Cardiac muscle cell (in vitro differentiated cells and primary cell): ENCODE results near the gene TBC1D3D. TPM values are rescaled to one million over a fixed set of nuclear protein-coding genes. Genes with fewer than 3 reads are reported as not detected.
"Not testable (repeated sequence)": the region's sequence is repeated elsewhere in the genome, so short reads cannot be mapped to it uniquely, and the experiment has no call there.

ENCODE experiments used
- DNase-seq, 2 donors: peaks; one replicate each; pipeline versions ENCODE4 v3.0.0 to v3.0.0-alpha.2; 2010 to 2017; ENCODE audit warnings: low read depth in 1 of 2, low spot score in 1 of 2
- H3K27ac ChIP-seq: fragments of 200-600 bp; sonication (generic); 2 replicates; pipeline ENCODE4 v1.5.1; 2016
- H3K27me3 ChIP-seq: fragments of 200-600 bp; sonication (generic); 2 replicates; pipeline ENCODE4 v1.6.0; 2016; ENCODE audit warnings: control low read depth
- H3K36me3 ChIP-seq: fragments of 200-600 bp; sonication (generic); 2 replicates; pipeline ENCODE4 v1.5.1; 2016; ENCODE audit warnings: control low read depth
- H3K4me1 ChIP-seq: fragments of 200-600 bp; sonication (generic); 2 replicates; pipeline ENCODE4 v1.8.1; 2017; ENCODE audit warnings: low read depth, mild to moderate bottlenecking, mixed run types
- H3K4me3 ChIP-seq: fragments of 200-600 bp; sonication (generic); 2 replicates; pipeline ENCODE4 v1.5.1; 2016; ENCODE audit warnings: mild to moderate bottlenecking
- H3K9me3 ChIP-seq: fragments of 200-600 bp; sonication (generic); 2 replicates; pipeline ENCODE4 v1.5.1; 2017; ENCODE audit warnings: low read depth, mild to moderate bottlenecking, control low read depth
- polyA plus RNA-seq: library from polyadenylated mRNA; unstranded; fragments of >200 nt; fragmentation: Nextera tagmentation; extraction: Ambion mirVana; gene quantifications from 2 replicates; pipeline ENCODE4 v1.2.1, GENCODE V29; 2016
- total RNA-seq: library from RNA; depleted of rRNA; stranded (reverse); fragments of >200 nt; gene quantifications from 2 replicates; pipeline ENCODE4 v1.2.3, GENCODE V29; 2016

The TBC1D3D gene
- total RNA-seq (3.0 and 3.8 TPM in 2 replicates), polyA plus RNA-seq (0.56 and 2.5 TPM in 2 replicates)

- H3K4me3 ChIP-seq, H3K36me3 ChIP-seq, H3K9me3 ChIP-seq, DNase-seq, H3K4me1 ChIP-seq, H3K27ac ChIP-seq, H3K27me3 ChIP-seq: not testable (repeated sequence)
These were observed at the start of gene TBC1D3D for GRCh38 chr17:38003676-38004075. Gene TBC1D3D (plus strand): TSS chr17:38003976. CDS start chr17:38005561, 1,585 bp downstream.

- not testable (repeated sequence) for H3K9me3 ChIP-seq, H3K36me3 ChIP-seq, H3K27me3 ChIP-seq, H3K4me3 ChIP-seq, H3K4me1 ChIP-seq, H3K27ac ChIP-seq, DNase-seq
These were observed 14.8 kb upstream of the TBC1D3D start, which contains the start of gene TBC1D3L for GRCh38 chr17:37988960-37989359. Gene TBC1D3L (minus strand): TSS chr17:37989060. CDS start chr17:37987520, 1,540 bp downstream.

Other genes with a start within 250 kb of the TBC1D3D start
- gene TBC1D3K, start 79.6 kb upstream of the TBC1D3D start, total RNA-seq: not detected in 2 replicates
- not detected in 2 replicates for gene TBC1D3K, start 79.6 kb upstream of the TBC1D3D start, polyA plus RNA-seq
- gene TBC1D3L, start 14.9 kb upstream of the TBC1D3D start, total RNA-seq: 4.1 and 14.9 TPM in 2 replicates
- 9.4 and 9.6 TPM in 2 replicates for gene TBC1D3L, start 14.9 kb upstream of the TBC1D3D start, polyA plus RNA-seq
- gene TBC1D3C, start 64.7 kb downstream of the TBC1D3D start, total RNA-seq: 4.0 TPM in 1 of 2 replicates, not detected in the other
- gene TBC1D3C, start 64.7 kb downstream of the TBC1D3D start, polyA plus RNA-seq: 3.2 and 5.4 TPM in 2 replicates
- 1.6 and 4.9 TPM in 2 replicates for gene TBC1D3E, start 124.0 kb downstream of the TBC1D3D start, total RNA-seq
- gene TBC1D3E, start 124.0 kb downstream of the TBC1D3D start, polyA plus RNA-seq: 4.6 and 6.1 TPM in 2 replicates
- not detected in 2 replicates for gene TBC1D3, start 188.6 kb downstream of the TBC1D3D start, total RNA-seq
- not detected in 2 replicates for gene TBC1D3, start 188.6 kb downstream of the TBC1D3D start, polyA plus RNA-seq